Gastrocnemius medialis (tissue), 4 donors: Measurements from ENCODE around the gene AP5Z1. TPM values are rescaled to one million over a fixed set of nuclear protein-coding genes. Genes with fewer than 3 reads are reported as not detected.

Experiments used
- ATAC-seq, 2 donors: fragments of 150-250 bp; one replicate each; pipeline ENCODE4 v1.9.1; 2016
- DNase-seq, 2 donors: peaks; one replicate each; pipeline ENCODE4 v3.0.0-alpha.2; 2019
- H3K27ac ChIP-seq, 4 donors: fragments of 200-600 bp; sonication (generic); 1 replicate in 1 of 4; 2 replicates in 3 of 4; pipeline ENCODE4 v1.5.1; 2016 to 2018; ENCODE audit warnings: mild to moderate bottlenecking in 2 of 4, moderate library complexity in 1 of 4
- H3K27me3 ChIP-seq, 3 donors: fragments of 200-600 bp; sonication (generic) in 2 of 3; 1 replicate in 1 of 3; 2 replicates in 2 of 3; pipeline versions ENCODE4 v1.5.1 to v1.6.0; 2016 to 2019; ENCODE audit warnings: mild to moderate bottlenecking in 1 of 3, moderate library complexity in 1 of 3
- H3K36me3 ChIP-seq, 2 donors: fragments of 200-600 bp; sonication (generic) in 1 of 2; one replicate each; pipeline ENCODE4 v1.5.1; 2017 to 2018
- H3K4me1 ChIP-seq, 2 donors: fragments of 200-600 bp; sonication (generic) in 1 of 2; one replicate each; pipeline ENCODE4 v1.5.1; 2016 to 2017; ENCODE audit warnings: mild to moderate bottlenecking in 2 of 2
- H3K4me3 ChIP-seq, 4 donors: fragments of 200-600 bp; sonication (generic) in 3 of 4; 1 replicate in 1 of 4; 2 replicates in 3 of 4; pipeline ENCODE4 v1.5.1; 2016 to 2019; ENCODE audit warnings: mild to moderate bottlenecking in 2 of 4
- H3K9me3 ChIP-seq, 3 donors: fragments of 200-600 bp; sonication (generic) in 2 of 3; 1 replicate in 1 of 3; 2 replicates in 2 of 3; pipeline ENCODE4 v1.5.1; 2016 to 2019
- POLR2A ChIP-seq, 2 donors: fragments of 450-650 bp; IDR thresholded peaks; one replicate each; pipeline ENCODE4 v1.6.1; 2017; ENCODE audit warnings: antibody characterized with exemption in 2 of 2, mild to moderate bottlenecking in 2 of 2, moderate library complexity in 2 of 2
- in situ Hi-C, 4 donors: fragments of 200-750 bp; cut with MboI; loops; one replicate each; pipeline versions ENCODE4 v1.15.0 to v1.8.0; 2017; ENCODE audit warnings: low sequenced_read_pairs in 4 of 4
- intact Hi-C: fragments of 100-400 bp; cut with DNase I; formaldehyde crosslinking; loops from one replicate; pipeline ENCODE4 v1.15.1; 2023; ENCODE audit warnings: low total_unique reads
- total RNA-seq, 4 donors: library from RNA; depleted of rRNA; stranded (reverse); fragments of >200 nt; gene quantifications; one replicate each; pipeline versions ENCODE4 v1.1.0 to v1.2.3, GENCODE V29; 2016
- TF ChIP-seq, protein P1 (sequence below), 5 experiments: fragments of 450-650 bp in 3 of 5; fragments of 200-600 bp in 2 of 5; sonication (generic) in 2 of 5; IDR thresholded peaks in 4 of 5; conservative IDR thresholded peaks in 1 of 5; 1 replicate in 4 of 5; 2 replicates in 1 of 5; pipeline ENCODE4 v1.5.1; 2016 to 2019; ENCODE audit warnings: antibody characterized with exemption in 5 of 5, mild to moderate bottlenecking in 3 of 5, moderate library complexity in 3 of 5

AP5Z1 gene
- total RNA-seq, 4 donors from 2014 or later: 10.2 to 18.1 (median 14.6) TPM

DNA sequence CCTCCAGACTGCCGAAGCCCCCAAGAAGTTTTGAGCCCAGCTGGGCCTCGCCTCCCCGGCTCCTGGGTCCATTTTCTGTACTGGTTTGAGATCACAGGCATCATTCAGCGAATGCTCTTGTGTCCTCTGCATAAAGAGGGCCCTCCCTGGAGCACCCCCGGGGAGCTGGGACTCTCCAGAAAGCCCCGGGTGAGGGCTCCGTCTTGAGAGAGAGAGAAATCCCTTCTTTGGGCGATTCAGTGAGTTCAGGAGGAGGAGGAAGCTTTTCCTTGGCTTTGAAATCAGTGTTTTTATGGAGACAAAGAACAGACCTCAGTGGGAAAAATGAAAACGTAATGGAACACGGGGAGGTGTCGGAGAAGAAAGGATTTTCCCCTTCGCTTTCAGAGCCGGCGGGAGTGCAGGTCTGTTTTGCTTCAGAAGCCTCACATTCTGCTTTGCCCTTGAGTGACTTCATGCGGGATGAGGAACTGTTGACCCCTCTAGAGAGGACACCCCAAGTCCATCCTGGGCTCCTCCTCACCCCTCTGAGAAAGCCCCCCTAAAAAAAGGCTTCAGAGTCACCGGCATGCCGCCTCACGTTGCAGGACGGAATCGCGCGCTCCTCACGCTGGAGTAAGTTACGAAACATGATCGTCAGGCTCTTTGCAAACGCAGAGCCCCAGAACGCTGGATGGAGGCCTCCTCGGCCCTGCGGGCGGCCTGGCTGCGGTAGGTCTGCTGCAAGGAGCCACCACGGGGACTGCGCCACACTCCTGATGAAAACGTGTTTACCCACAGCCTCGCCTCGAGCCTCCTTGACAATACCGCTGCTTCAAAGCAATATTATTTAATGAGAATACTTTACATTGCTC, 8.5 kb upstream of the AP5Z1 start:
- no peaks in the 10 kb centered on the region for H3K27me3 ChIP-seq
- no peaks in the 10 kb centered on the region for H3K9me3 ChIP-seq
- H3K27ac ChIP-seq: no peak overlapping the region
- no peak for ATAC-seq
- intact Hi-C loops: no loop called here
- DNase-seq: no peak
- in situ Hi-C loops: loop anchor here in 2 of 4 donors (25.0 kb wide), 1 partner anchor 130 kb away; no protein-coding TSS in a partner anchor
- H3K36me3 ChIP-seq: peaks cover 3 to 37% of the 10 kb centered on the region in 2 donors
- TF ChIP-seq, protein P1, sequence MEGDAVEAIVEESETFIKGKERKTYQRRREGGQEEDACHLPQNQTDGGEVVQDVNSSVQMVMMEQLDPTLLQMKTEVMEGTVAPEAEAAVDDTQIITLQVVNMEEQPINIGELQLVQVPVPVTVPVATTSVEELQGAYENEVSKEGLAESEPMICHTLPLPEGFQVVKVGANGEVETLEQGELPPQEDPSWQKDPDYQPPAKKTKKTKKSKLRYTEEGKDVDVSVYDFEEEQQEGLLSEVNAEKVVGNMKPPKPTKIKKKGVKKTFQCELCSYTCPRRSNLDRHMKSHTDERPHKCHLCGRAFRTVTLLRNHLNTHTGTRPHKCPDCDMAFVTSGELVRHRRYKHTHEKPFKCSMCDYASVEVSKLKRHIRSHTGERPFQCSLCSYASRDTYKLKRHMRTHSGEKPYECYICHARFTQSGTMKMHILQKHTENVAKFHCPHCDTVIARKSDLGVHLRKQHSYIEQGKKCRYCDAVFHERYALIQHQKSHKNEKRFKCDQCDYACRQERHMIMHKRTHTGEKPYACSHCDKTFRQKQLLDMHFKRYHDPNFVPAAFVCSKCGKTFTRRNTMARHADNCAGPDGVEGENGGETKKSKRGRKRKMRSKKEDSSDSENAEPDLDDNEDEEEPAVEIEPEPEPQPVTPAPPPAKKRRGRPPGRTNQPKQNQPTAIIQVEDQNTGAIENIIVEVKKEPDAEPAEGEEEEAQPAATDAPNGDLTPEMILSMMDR (IDR thresholded peaks at IDR 0.05 in 4 of 5, conservative IDR thresholded peaks at IDR 0.05 in 1 of 5): no peak
- no peak for TF ChIP-seq POLR2A (IDR thresholded peaks at IDR 0.05)
- H3K4me3 ChIP-seq: no peak overlapping the region
- peaks cover 7 to 18% of the 10 kb centered on the region in 2 donors for H3K4me1 ChIP-seq

DNA sequence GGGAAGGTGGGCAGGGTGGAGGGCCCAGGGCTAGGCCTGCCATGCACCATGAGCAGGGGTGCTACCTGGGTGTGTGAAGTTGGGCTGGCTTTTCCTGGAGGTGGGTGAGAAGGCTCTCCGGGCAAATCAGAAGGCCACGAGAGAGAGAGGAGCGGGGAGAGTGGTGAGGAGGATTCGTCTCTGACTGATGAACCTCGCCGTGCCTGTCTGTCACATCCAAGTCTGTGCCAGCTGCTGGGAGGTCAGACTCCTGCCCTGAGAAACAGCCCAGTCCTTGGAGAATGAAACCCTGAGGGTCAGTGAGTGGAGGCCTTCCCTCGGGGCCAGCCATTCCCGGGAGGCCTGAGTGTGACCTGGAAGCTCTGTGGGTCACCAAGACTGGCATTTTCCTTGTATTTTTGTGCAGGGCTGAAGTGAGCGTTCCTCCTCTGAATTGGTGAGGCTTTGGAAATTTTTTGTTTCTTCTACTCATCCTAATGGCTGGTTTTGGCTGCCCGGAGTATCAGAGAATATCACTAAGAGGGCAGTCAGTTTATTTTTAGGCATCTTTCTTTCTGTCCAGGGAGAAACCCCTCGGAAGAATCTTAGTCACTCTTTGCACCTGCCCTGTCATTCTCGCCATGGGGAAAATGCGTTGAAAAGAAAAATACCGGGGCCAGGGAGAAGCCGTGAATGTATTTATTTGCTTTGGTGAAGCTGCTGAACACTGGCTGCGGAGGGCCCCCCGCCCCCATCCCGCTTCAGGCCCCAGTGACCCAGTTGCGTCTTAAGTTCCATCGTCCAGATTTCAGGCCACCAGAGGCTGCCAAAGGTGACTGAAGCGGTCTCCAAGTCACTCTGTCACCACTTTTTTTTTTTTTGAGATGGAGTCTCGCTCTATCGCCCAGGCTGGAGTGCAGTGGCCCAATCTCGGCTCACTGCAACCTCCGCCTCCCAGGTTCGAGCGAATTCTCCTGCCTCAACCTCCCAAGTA, 6.5 kb upstream of the AP5Z1 start:
- peaks cover 7 to 18% of the 10 kb centered on the region in 2 donors for H3K4me1 ChIP-seq
- in situ Hi-C loops: loop anchor here in 2 of 4 donors (25.0 kb wide), 1 partner anchor 132 kb away; no protein-coding TSS in a partner anchor
- H3K27ac ChIP-seq: peak overlapping the region; percentile 55 to 71 (median 64)
- TF ChIP-seq POLR2A (IDR thresholded peaks at IDR 0.05): no peak
- TF ChIP-seq, protein P1 (IDR thresholded peaks at IDR 0.05 in 4 of 5, conservative IDR thresholded peaks at IDR 0.05 in 1 of 5): no peak
- no peaks in the 10 kb centered on the region for H3K27me3 ChIP-seq
- H3K36me3 ChIP-seq: peaks cover 0 to 17% of the 10 kb centered on the region in 2 donors
- no peaks in the 10 kb centered on the region for H3K9me3 ChIP-seq
- intact Hi-C loops: no loop called here
- DNase-seq (peak in 1 of 2 donors; percentile 48), ATAC-seq (peak; percentile 46 to 47)
- peak overlapping the region in 1 of 4 donors; percentile 13 for H3K4me3 ChIP-seq

DNA sequence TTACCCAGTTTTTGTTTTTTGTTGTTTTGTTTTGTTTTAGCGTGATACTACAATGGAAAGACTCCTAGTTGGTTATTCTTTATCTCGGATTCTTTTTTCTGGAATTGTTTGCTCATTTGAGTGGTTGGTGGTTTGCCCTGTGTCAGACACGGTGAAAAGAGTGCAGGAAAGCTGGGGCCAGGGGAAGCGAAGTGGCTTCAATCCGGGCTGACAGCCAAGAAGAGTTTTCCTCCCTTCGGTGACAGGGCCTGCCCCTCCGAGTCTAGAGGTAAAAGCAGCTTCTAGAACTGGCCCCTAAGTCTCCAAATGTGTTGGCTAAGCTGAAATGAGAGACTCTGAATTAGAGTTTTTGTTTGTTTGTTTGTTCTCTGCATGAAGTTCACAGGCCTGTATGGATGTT, 5.7 kb upstream of the AP5Z1 start:
- intact Hi-C loops: no loop called here

DNA sequence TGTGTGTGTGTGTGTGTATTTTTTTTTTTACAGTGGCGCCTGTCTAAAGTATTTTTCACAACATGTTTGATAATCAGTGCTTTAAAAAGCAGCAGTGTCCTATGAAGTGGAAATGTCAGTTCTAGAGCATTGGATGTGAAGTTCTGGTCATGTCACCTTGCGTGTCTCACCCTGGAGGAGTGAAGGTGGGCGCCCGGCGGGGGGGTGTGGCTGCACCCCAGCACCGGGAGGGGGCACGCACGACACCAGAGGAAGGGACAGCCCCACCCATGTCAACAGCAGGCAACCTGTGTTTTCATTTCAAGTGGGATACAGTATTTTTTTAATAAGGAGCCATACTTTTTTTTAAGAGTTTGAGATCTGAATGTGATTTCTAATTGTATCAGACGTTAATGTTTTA, 4.5 kb upstream of the AP5Z1 start:
- DNase-seq: no peak
- Histone ChIP-seq H3K4me1 (peaks cover 12 to 29% of the 10 kb centered on the region in 2 donors), H3K9me3 (no peaks in the 10 kb centered on the region), H3K27me3 (no peaks in the 10 kb centered on the region), H3K27ac (no peak overlapping the region), H3K36me3 (peaks cover 0 to 8% of the 10 kb centered on the region in 2 donors), H3K4me3 (no peak overlapping the region)
- TF ChIP-seq, protein P1 (IDR thresholded peaks at IDR 0.05 in 4 of 5, conservative IDR thresholded peaks at IDR 0.05 in 1 of 5): no peak
- TF ChIP-seq POLR2A (IDR thresholded peaks at IDR 0.05): no peak
- in situ Hi-C loops (loop anchor here in 2 of 4 donors (25.0 kb wide), 1 partner anchor 134 kb away; no protein-coding TSS in a partner anchor), intact Hi-C loops (no loop called here)
- no peak for ATAC-seq

More for the DNA sequence above, 5.7 kb upstream of the AP5Z1 start:
- Histone ChIP-seq H3K36me3 (peaks cover 0 to 8% of the 10 kb centered on the region in 2 donors), H3K4me1 (peaks cover 12 to 27% of the 10 kb centered on the region in 2 donors), H3K4me3 (no peak overlapping the region), H3K27ac (peak overlapping the region; percentile 55 to 71 (median 64)), H3K9me3 (no peaks in the 10 kb centered on the region), H3K27me3 (no peaks in the 10 kb centered on the region)
- no peak for ATAC-seq
- TF ChIP-seq, protein P1 (IDR thresholded peaks at IDR 0.05 in 4 of 5, conservative IDR thresholded peaks at IDR 0.05 in 1 of 5): no peak
- TF ChIP-seq POLR2A (IDR thresholded peaks at IDR 0.05): no peak
- in situ Hi-C loops: loop anchor here in 2 of 4 donors (25.0 kb wide), 1 partner anchor 132 kb away; no protein-coding TSS in a partner anchor
- no peak for DNase-seq
